ACC112 (cell line): Measurements from ENCODE around the gene LIN7B.

Experiments used
- H2AFZ ChIP-seq: fragments of 200-600 bp; sonication (generic); one replicate; pipeline ENCODE4 v1.6.0; 2017; ENCODE audit warnings: antibody characterized with exemption, low read length; ENCODE audit not compliant: unreplicated experiment
- H3K27ac ChIP-seq: fragments of 200-600 bp; sonication (generic); 2 replicates; pipeline ENCODE4 v1.5.1; 2014; ENCODE audit warnings: low read depth, mild to moderate bottlenecking, antibody characterized with exemption, low read length, moderate library complexity
- H3K27me3 ChIP-seq: fragments of 200-600 bp; sonication (generic); 2 replicates; pipeline ENCODE4 v1.6.1; 2014; ENCODE audit warnings: mild to moderate bottlenecking, antibody characterized with exemption, low read length, moderate library complexity, mixed read lengths; ENCODE audit not compliant: insufficient read depth
- H3K36me3 ChIP-seq: fragments of 200-600 bp; sonication (generic); 2 replicates; pipeline ENCODE4 v1.6.1; 2016; ENCODE audit warnings: mild to moderate bottlenecking, antibody characterized with exemption, low read length, moderate library complexity, mixed read lengths; ENCODE audit not compliant: insufficient read depth
- H3K4me1 ChIP-seq: fragments of 200-600 bp; sonication (generic); one replicate; pipeline ENCODE4 v1.6.1; 2016; ENCODE audit warnings: low read length, mixed read lengths; ENCODE audit not compliant: insufficient read depth, unreplicated experiment, control insufficient read depth
- H3K4me3 ChIP-seq: fragments of 200-600 bp; sonication (generic); 2 replicates; pipeline ENCODE4 v1.5.1; 2014; ENCODE audit warnings: mild to moderate bottlenecking, low read depth, low read length
- H3K79me2 ChIP-seq: fragments of 200-600 bp; sonication (generic); one replicate; pipeline ENCODE4 v1.6.0; 2016; ENCODE audit warnings: low read length; ENCODE audit not compliant: control insufficient read depth, unreplicated experiment, insufficient read depth

LIN7B gene

DNA sequence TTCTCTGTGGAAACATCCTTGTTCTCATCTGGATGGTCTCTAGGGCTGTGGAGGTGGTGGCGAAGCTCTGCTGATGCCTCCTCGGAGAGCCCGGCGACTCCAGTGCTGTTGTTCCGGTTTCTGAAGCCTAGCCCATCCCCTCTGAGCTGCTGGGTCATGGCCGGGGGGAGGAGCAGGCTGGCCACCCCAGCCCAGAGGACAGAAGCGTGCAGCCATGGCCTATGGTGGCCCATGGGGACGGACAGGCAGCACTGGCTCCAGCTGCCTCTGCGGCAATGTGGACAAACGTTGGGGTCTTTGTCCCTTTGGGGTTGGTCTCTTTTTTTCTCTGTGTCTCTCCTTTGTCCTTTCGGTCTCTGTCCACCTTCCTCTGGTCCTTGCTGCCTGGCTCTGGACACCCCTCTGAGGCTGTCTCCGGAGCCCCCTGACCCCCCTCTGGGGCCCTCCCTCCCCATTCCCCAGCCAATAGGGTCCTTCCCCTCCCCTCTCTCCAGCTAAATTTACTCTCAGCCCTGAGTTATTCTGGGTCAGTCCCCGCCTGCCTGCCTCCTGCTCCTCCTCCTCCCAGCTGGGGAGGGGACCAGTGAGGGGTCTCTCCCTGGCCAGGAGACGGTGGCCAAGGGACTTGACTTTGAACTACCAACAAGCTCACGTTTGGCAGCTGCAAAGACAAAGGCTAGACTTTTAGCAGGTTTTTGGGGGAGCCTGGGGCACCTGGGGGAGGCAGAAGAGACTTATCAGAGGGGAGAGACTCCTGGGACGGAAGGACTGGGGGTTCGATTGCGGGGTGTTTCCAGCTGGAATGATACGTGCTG lies 41.0 kb downstream of the LIN7B start, which contains the start of gene HRC:
Gene HRC, minus strand, starts transcription at position 392 of the 815 bp plus-strand sequence. Its CDS starts 159 bp downstream, at position 233.
- Histone ChIP-seq H3K36me3 (no peaks in the 10 kb centered on the region), H3K27ac (no peak within 1 kb of the TSS), H3K79me2 (peaks cover 6% of the 10 kb centered on the region), H3K27me3 (no peaks in the 10 kb centered on the region), H3K4me3 (no peak within 1 kb of the TSS), H2AFZ (no peak within 1 kb of the TSS), H3K4me1 (no peaks in the 10 kb centered on the region)

DNA sequence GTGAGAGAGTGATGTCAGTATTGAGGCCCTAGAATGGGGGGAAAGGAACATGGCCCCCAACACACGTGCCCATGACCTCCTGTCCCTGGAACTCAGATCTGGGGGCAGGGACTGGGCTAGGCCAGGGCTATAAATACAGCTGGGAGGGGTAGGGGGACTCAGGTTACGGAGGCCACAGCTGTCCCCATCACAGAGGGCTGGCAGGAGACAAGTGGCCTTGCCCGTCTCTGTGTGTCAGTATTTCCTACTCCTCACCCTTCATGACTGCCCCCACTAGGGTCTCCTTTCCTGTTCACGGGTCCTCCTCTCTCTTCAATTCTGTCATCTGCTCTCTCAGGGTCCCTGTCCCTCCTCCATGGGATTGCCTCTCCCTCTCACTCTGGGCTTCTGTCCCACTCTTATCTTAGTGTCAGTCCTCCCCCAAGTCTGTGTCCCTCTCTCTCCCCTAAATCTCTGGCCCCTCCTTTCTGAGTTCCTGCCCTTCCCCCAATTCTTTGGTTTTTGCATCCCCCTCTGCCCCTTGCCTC lies 41.7 kb downstream of the LIN7B start:
- Histone ChIP-seq H3K79me2 (peaks cover 6% of the 10 kb centered on the region), H3K27ac (no peak overlapping the region), H3K4me1 (no peaks in the 10 kb centered on the region), H3K27me3 (no peaks in the 10 kb centered on the region), H2AFZ (no peak overlapping the region), H3K4me3 (no peak overlapping the region), H3K36me3 (no peaks in the 10 kb centered on the region)

- Histone ChIP-seq H2AFZ (peak within 1 kb of the TSS; percentile 59), H3K27ac (no peak within 1 kb of the TSS), H3K36me3 (no peaks in the 10 kb centered on the region), H3K79me2 (peaks cover 6% of the 10 kb centered on the region), H3K27me3 (no peaks in the 10 kb centered on the region), H3K4me3 (peak within 1 kb of the TSS; percentile 91), H3K4me1 (peaks cover 5% of the 10 kb centered on the region)
Observed at GRCh38 chr19:49157445-49158224, 43.5 kb downstream of the LIN7B start, which contains the start of gene TRPM4. Gene TRPM4 (plus strand): TSS chr19:49157792. CDS start chr19:49157867, 75 bp downstream.

DNA sequence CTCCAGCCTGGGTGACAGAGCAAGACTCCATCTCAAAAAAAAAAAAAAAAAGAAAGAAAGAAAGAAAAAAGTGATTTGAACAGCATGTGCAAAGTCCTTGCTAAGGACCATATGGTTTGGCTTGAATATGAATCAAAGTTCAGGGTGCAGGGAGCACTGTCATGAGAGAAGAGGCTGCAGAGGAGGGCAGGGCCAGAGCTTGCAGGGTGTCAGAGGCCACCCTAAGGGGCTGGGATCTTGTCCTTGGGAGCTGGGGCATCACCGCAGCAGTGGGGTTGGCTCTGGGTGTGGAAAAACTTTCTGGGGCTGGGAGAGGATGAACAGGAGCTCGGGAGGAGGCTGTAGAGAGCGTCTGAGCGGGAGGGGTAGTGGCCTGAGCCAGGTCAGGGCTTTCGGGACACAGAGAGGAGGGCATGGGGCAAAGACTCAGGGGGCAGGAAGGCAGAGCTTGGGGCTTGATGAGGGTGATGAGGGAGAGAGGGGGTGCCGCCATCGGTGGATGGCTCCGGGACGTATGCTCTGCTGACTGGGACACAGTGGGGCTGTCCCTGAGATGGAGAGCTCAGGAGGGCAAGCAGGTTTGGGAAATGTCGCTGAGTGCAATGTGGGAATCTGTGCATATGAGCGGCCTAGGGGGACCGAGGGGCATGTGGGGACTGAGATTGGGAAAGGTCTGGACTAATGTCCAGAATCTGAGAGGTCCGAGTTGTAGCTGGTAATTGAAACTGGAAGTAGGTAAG lies 46.5 kb downstream of the LIN7B start:
- peaks cover 6% of the 10 kb centered on the region for H3K79me2 ChIP-seq
- H3K27ac ChIP-seq = no peak overlapping the region

DNA sequence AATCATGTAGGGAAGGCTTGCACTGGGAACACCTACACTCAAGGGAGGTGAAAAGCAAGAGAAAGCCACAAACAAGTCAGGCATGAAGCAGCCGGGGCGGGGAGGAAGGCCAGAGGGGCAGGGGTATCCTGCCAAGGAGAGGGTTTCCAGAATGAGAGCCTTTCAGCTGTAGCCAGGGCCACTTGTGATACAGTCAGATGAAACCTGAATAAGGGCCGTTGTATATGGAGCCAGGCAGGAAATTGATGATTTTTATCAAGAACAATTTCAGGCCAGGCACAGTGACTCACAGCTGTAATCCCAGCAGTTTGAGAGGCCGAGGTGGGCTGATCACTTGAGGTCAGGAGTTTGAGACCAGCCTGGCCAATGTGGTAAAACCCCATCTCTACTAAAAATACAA lies 47.8 kb downstream of the LIN7B start:
- Histone ChIP-seq H3K4me3 (no peak overlapping the region), H2AFZ (no peak overlapping the region), H3K79me2 (peaks cover 6% of the 10 kb centered on the region), H3K27me3 (no peaks in the 10 kb centered on the region), H3K4me1 (peaks cover 5% of the 10 kb centered on the region), H3K36me3 (no peaks in the 10 kb centered on the region), H3K27ac (no peak overlapping the region)

More for the DNA sequence above, 46.5 kb downstream of the LIN7B start:
- no peaks in the 10 kb centered on the region for H3K27me3 ChIP-seq
- no peak overlapping the region for H2AFZ ChIP-seq
- H3K4me3 ChIP-seq = no peak overlapping the region
- H3K36me3 ChIP-seq = no peaks in the 10 kb centered on the region
- H3K4me1 ChIP-seq = peaks cover 5% of the 10 kb centered on the region

DNA sequence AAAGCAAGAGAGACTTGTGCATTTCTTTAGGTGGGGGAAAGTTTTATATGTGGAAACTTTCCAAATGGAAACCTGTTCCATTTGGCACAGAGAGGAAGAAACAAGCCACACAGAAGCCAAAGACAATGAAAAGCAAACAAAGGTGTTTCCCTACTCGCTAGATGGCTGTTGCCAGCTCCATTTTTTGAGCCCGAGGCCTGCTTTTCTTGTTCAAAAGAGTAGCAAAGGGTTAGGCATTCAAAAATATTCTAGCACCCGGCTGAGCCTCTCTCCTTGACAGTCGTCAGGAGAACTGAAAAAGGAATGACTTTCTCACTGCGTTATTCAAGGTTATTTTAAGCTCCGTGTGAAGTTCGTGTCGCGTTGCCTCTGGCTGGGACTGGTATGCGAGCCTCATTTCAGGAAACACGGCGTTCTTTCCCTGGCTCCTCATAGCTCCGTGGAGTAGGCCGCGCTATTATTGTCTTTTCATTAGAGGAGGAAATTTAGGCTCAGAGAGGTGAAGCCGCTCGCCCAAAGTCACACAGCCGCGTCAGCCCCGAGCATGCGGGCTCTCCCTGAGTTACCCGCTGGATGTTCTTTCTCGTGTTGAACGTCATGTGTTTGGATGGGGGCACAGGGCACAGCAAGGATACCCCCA lies 51.1 kb downstream of the LIN7B start:
- H3K4me1 ChIP-seq = peaks cover 5% of the 10 kb centered on the region
- no peak overlapping the region for H3K27ac ChIP-seq
- H3K79me2 ChIP-seq = no peaks in the 10 kb centered on the region
- H2AFZ ChIP-seq = no peak overlapping the region
- no peaks in the 10 kb centered on the region for H3K36me3 ChIP-seq
- H3K4me3 ChIP-seq = no peak overlapping the region
- no peaks in the 10 kb centered on the region for H3K27me3 ChIP-seq

GRCh38 chr19:49165865-49166301 lies 51.7 kb downstream of the LIN7B start:
- Histone ChIP-seq H3K4me1 (peaks cover 5% of the 10 kb centered on the region), H3K27me3 (no peaks in the 10 kb centered on the region), H3K4me3 (no peak overlapping the region), H3K36me3 (no peaks in the 10 kb centered on the region), H3K27ac (no peak overlapping the region), H2AFZ (no peak overlapping the region), H3K79me2 (no peaks in the 10 kb centered on the region)

GRCh38 chr19:49167857-49168409 lies 53.8 kb downstream of the LIN7B start:
- no peak overlapping the region for H3K4me3 ChIP-seq
- no peaks in the 10 kb centered on the region for H3K79me2 ChIP-seq
- H3K36me3 ChIP-seq = no peaks in the 10 kb centered on the region
- H2AFZ ChIP-seq = no peak overlapping the region
- H3K27ac ChIP-seq = no peak overlapping the region
- H3K4me1 ChIP-seq = no peaks in the 10 kb centered on the region
- no peaks in the 10 kb centered on the region for H3K27me3 ChIP-seq
